Mesothelial cell of epicardium (in vitro differentiated cells): ENCODE data around the gene DTNA. TPM values are rescaled to one million over a fixed set of nuclear protein-coding genes. Genes with fewer than 3 reads are reported as not detected.
"Not testable (repeated sequence)": the region's sequence is repeated elsewhere in the genome, so short reads cannot be mapped to it uniquely, and the experiment has no call there.

Source experiments
- DNase-seq, 2 experiments: peaks; one replicate each; pipeline ENCODE4 v3.0.0; 2021; ENCODE audit warnings: low spot score in 2 of 2; ENCODE audit not compliant: unreplicated experiment in 2 of 2
- H3K27ac Mint-ChIP-seq: 2 replicates; pipeline ENCODE4 v1.8.0; 2021; ENCODE audit warnings: mixed read lengths
- H3K27me3 Mint-ChIP-seq: 2 replicates; pipeline ENCODE4 v1.8.0; 2021; ENCODE audit warnings: low read depth, mixed read lengths
- H3K36me3 Mint-ChIP-seq: 2 replicates; pipeline ENCODE4 v1.8.0; 2021; ENCODE audit warnings: mixed read lengths
- H3K4me1 Mint-ChIP-seq: 2 replicates; pipeline ENCODE4 v1.8.0; 2021; ENCODE audit warnings: mixed read lengths
- H3K4me3 Mint-ChIP-seq: 2 replicates; pipeline ENCODE4 v1.8.0; 2021; ENCODE audit warnings: mild to moderate bottlenecking, moderate library complexity, mixed read lengths
- H3K9me3 Mint-ChIP-seq: 2 replicates; pipeline ENCODE4 v1.8.0; 2021; ENCODE audit warnings: mixed read lengths
- total RNA-seq: library from RNA; stranded (reverse); gene quantifications from 3 replicates; pipeline ENCODE4 v1.2.1, GENCODE V29; 2021
- TF ChIP-seq, protein P1 (sequence below): fragments of 200-600 bp; sonication (generic); IDR thresholded peaks from one replicate; pipeline ENCODE4 v1.5.0; 2021; ENCODE audit warnings: antibody characterized with exemption; ENCODE audit not compliant: unreplicated experiment

DTNA gene
- total RNA-seq: 8.4 to 10.9 TPM (median 10.1 TPM) in 3 replicates

DNA sequence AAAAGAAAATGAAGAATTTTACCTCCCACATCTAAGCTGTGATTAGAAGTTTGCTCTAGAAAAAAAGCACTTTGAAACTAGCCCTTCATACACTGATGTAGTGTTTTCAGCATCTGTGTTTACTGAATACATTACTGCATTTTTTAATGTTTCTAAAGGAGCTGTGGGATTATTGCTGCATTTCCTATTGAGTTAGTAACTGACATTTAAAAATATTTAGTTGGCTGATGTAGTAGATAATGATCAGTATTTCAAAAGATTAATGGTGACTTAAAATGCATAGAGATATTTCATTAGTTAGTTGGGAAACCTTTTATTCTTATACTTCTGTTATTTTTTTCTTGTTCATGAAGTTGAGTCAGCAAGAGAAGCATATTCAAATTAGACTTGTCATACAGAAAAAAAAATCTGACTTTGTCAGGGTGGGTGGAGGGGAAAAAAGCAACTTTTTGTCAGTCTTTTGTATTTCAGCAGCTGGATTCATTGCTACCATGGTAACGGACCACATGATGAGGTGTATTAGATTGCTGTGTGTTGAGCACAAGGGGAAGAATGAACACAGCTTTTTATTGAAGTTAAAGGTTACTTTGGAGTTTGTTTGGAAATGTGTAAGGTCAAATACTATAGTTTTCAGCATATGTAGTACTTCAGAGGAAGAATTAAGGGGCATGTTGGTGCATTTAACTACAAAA is at the start of gene DTNA:
Gene DTNA (plus strand): TSS at position 549 of the 692 bp plus-strand sequence. CDS start 45,679 bp downstream, outside the sequence.
- TF ChIP-seq, protein P1, sequence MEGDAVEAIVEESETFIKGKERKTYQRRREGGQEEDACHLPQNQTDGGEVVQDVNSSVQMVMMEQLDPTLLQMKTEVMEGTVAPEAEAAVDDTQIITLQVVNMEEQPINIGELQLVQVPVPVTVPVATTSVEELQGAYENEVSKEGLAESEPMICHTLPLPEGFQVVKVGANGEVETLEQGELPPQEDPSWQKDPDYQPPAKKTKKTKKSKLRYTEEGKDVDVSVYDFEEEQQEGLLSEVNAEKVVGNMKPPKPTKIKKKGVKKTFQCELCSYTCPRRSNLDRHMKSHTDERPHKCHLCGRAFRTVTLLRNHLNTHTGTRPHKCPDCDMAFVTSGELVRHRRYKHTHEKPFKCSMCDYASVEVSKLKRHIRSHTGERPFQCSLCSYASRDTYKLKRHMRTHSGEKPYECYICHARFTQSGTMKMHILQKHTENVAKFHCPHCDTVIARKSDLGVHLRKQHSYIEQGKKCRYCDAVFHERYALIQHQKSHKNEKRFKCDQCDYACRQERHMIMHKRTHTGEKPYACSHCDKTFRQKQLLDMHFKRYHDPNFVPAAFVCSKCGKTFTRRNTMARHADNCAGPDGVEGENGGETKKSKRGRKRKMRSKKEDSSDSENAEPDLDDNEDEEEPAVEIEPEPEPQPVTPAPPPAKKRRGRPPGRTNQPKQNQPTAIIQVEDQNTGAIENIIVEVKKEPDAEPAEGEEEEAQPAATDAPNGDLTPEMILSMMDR: no peak
- no peaks in the 10 kb centered on the region for H3K27me3 Mint-ChIP-seq

DNA sequence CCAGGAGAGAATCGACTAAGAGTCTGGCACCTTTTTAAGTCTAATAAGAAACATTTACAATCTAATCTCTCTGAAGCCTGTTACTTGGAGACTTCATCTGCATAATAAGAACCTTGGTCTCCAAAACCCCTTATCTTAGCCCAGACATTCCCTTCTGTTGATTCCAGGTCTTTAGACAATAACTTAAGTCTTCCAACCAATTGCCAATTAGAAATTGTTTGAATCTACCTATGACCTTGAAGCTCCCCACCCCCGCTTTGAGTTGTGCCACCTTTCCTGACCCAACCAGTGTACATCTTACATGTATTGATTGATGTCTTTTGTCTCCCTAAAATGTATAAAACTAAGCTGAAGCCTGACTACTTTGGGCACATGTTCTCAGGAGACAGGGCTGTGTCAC is 49.5 kb upstream of the DTNA start:
- TF ChIP-seq, protein P1: no peak
- H3K4me3 Mint-ChIP-seq: no peak overlapping the region
- H3K27ac Mint-ChIP-seq: peak overlapping the region; percentile 48
- no peak for DNase-seq
- H3K9me3 Mint-ChIP-seq: no peaks in the 10 kb centered on the region
- no peaks in the 10 kb centered on the region for H3K36me3 Mint-ChIP-seq
- H3K27me3 Mint-ChIP-seq: no peaks in the 10 kb centered on the region
- H3K4me1 Mint-ChIP-seq: peaks cover 20% of the 10 kb centered on the region

More for the DNA sequence above, at the start of gene DTNA:
- Mint-ChIP-seq H3K4me1 (peaks cover 43% of the 10 kb centered on the region), H3K4me3 (peak within 1 kb of the TSS; percentile 48), H3K36me3 (no peaks in the 10 kb centered on the region), H3K9me3 (no peaks in the 10 kb centered on the region), H3K27ac (peak within 1 kb of the TSS; percentile 87)
- DNase-seq: no peak

DNA sequence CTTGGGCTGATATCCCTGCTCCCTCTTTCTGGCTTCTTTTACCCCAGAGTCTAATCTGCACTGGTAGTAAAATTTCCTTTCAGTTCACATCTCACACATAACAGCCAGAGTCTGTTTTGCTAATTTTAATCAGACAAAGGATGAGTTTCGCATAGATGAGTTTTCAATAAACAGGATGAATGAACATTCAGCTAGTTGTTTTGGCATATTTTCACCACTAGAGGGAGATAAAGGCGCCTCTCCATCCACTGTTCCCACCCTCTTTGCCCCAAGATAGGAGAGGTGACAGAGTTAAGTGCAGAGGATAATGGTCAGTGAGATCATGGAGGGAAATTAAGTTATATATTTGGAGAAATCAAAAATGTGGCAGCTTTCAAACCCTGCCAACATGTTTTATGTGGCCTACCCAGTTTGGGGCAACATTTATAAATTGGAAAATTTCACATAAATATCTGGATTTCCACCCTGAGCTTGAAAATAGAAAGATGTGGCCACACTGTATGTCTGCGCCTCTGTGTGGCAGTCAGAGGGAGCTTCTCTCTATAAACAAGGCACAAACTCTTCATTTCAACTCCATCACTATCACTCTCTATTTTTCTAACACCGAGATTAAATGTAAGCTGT is 48.5 kb upstream of the DTNA start:
- no peaks in the 10 kb centered on the region for H3K9me3 Mint-ChIP-seq
- no peaks in the 10 kb centered on the region for H3K36me3 Mint-ChIP-seq
- no peak for DNase-seq
- H3K4me3 Mint-ChIP-seq: no peak overlapping the region
- H3K27ac Mint-ChIP-seq: no peak overlapping the region
- H3K4me1 Mint-ChIP-seq: peaks cover 20% of the 10 kb centered on the region
- TF ChIP-seq, protein P1: peak; percentile 84
- H3K27me3 Mint-ChIP-seq: no peaks in the 10 kb centered on the region

DNA sequence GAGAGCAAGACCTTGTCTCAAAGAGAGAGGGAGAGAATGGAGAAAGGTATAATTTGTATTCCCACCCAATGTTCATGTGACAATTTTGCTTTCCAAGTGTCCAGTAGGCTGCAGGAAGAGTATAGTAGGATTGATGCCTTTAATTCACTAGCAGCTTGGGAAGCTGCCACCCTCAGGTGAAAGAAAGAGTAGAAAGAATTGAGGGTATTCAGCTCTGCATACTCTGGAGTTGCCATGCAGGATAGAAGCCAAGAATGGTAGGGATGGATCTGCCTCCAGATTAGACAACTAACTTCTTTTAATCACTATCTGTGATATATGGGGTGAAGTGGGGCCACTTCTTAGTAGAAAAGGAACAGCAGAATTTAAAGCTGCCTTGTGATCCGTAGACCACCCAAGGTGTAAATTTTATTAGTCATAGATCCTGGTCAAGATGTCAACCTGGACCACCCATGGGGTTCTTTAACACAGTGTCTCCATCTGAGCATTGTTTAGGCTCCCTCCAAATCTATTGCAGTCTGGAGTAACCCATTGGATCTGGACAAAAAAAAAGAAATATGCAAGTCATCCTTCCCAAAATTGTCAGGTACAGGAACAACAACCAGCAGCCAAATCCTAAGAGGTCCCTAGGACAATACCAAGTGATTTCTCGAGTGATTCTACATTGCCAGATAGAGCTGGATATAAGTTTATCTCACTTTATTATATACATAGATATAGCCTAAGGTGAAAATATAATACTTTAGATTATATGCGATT is 33.1 kb upstream of the DTNA start:
- Mint-ChIP-seq H3K9me3 (no peaks in the 10 kb centered on the region), H3K36me3 (no peaks in the 10 kb centered on the region), H3K27ac (no peak overlapping the region), H3K4me1 (no peaks in the 10 kb centered on the region), H3K27me3 (no peaks in the 10 kb centered on the region), H3K4me3 (no peak overlapping the region)
- TF ChIP-seq, protein P1: no peak
- DNase-seq: no peak

DNA sequence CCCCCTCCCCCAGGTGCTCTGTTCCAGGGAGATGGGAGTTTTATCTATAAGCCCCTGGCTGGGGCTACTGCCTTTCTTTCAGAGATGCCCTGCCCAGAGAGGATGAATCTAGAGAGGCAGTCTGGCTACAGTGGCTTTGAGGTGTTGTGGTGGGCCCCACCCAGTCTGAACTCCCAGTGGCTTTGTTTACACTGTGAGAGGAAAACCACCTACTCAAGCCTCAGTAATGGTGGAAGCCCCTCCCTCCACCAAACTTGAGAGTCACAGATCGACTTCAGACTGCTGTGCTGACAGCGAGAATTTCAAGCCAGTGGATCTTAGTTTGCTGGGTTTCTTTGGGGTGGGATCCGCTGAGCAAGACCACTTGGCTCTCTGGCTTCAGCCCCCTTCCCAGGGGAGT is 20.3 kb upstream of the DTNA start:
- DNase-seq, H3K36me3 Mint-ChIP-seq, H3K27ac Mint-ChIP-seq, H3K27me3 Mint-ChIP-seq, H3K4me1 Mint-ChIP-seq, H3K4me3 Mint-ChIP-seq: not testable (repeated sequence)
- H3K9me3 Mint-ChIP-seq: peaks cover 14% of the 10 kb centered on the region

DNA sequence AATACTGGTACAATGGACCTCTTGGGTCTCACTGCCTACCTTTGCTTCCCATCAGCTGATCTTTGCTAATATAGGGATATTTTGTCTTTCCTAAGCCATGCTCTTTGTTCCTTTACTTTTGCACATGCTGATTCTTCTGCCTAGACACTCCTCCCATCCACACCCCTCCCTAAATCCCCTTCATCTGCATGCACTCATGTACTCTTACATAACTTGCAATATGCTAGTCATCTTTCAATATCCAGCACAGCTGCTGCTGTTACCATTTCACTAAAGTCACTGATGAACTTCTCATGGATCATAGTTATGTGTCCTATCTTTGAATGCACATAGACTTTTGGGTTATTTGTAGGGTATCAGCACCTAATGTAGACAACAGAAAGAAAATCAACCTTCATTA is 18.5 kb upstream of the DTNA start:
- H3K36me3 Mint-ChIP-seq: no peaks in the 10 kb centered on the region
- no peaks in the 10 kb centered on the region for H3K27me3 Mint-ChIP-seq
- no peak overlapping the region for H3K4me3 Mint-ChIP-seq
- TF ChIP-seq, protein P1: no peak
- peaks cover 14% of the 10 kb centered on the region for H3K9me3 Mint-ChIP-seq
- no peak for DNase-seq
- H3K4me1 Mint-ChIP-seq: peaks cover 16% of the 10 kb centered on the region
- no peak overlapping the region for H3K27ac Mint-ChIP-seq
